ENCODE data around the gene VWA3A. TPM values are rescaled to one million over a fixed set of nuclear protein-coding genes. Genes with fewer than 3 reads are reported as not detected.
"Not testable (repeated sequence)": the region's sequence is repeated elsewhere in the genome, so short reads cannot be mapped to it uniquely, and the experiment has no call there.

Gene VWA3A
- total RNA-seq, 1 donor: under 0.01 TPM

- peak overlapping the region; percentile 61 for H3K4me3 ChIP-seq (ENCODE audit: low read depth, low read length)
- DNase-seq (ENCODE audit: low read depth): peak; percentile 98
- TF ChIP-seq CTCF (IDR thresholded peaks at IDR 0.05; ENCODE audit: insufficient read depth, low read depth, low read length): no peak
These were observed 100.1 kb downstream of the VWA3A start for GRCh38 chr16:22192261-22193062.

GRCh38 chr16:22193063-22193411, 100.7 kb downstream of the VWA3A start:
- peak overlapping the region; percentile 61 for H3K4me3 ChIP-seq (ENCODE audit: low read depth, low read length)
- TF ChIP-seq CTCF (IDR thresholded peaks at IDR 0.05; ENCODE audit: insufficient read depth, low read depth, low read length): no peak

GRCh38 chr16:22194707-22195444, 102.5 kb downstream of the VWA3A start:
- no peak for TF ChIP-seq CTCF (IDR thresholded peaks at IDR 0.05; ENCODE audit: insufficient read depth, low read depth, low read length)
- no peak for DNase-seq (ENCODE audit: low read depth)
- H3K4me3 ChIP-seq (ENCODE audit: low read depth, low read length): no peak overlapping the region

More at GRCh38 chr16:22193063-22193411, 100.7 kb downstream of the VWA3A start:
- no peak for DNase-seq (ENCODE audit: low read depth)

GRCh38 chr16:22195445-22195694, 103.0 kb downstream of the VWA3A start:
- TF ChIP-seq CTCF (IDR thresholded peaks at IDR 0.05; ENCODE audit: insufficient read depth, low read depth, low read length): no peak
- no peak overlapping the region for H3K4me3 ChIP-seq (ENCODE audit: low read depth, low read length)

GRCh38 chr16:22195695-22196558, 103.6 kb downstream of the VWA3A start:
- peak; percentile 92 for DNase-seq (ENCODE audit: low read depth)
- peak; percentile 89 for TF ChIP-seq CTCF (IDR thresholded peaks at IDR 0.05; ENCODE audit: insufficient read depth, low read depth, low read length)
- H3K4me3 ChIP-seq (ENCODE audit: low read depth, low read length): peak overlapping the region; percentile 68

More at GRCh38 chr16:22195445-22195694, 103.0 kb downstream of the VWA3A start:
- no peak for DNase-seq (ENCODE audit: low read depth)

GRCh38 chr16:22196559-22197168, 104.3 kb downstream of the VWA3A start:
- peak overlapping the region; percentile 68 for H3K4me3 ChIP-seq (ENCODE audit: low read depth, low read length)
- not testable (repeated sequence) for DNase-seq (ENCODE audit: low read depth)

Measured in fibroblast of villous mesenchyme (primary cell).